ENCODE results near the gene PXDN. TPM values are rescaled to one million over a fixed set of nuclear protein-coding genes. Genes with fewer than 3 reads are reported as not detected.
A peak's percentile ranks its signal among the peaks of the same experiment; 100 is the strongest.

Gene PXDN
- total RNA-seq, 1 donor from 2014 or later: 27.5 TPM

DNA sequence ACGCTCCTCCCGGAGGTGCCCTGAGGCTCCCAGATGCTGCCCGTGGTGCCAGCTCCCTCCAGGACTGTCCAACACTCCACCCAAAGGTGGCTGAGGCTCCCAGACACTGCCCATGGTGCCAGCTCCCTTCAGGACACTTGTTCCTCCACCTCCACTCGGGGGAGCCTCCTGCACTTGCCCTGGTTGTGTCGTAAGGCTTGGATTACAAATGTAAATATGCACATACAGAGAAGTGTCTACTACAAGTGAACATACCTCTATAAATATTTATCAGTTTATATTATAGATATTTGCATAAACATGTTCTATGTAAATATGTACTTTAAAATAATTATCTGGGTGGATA is 143.3 kb downstream of the PXDN start:
- DNase-seq (ENCODE audit: low spot score): no peak
- intact Hi-C loops (cut with DNase I): no loop called here

DNA sequence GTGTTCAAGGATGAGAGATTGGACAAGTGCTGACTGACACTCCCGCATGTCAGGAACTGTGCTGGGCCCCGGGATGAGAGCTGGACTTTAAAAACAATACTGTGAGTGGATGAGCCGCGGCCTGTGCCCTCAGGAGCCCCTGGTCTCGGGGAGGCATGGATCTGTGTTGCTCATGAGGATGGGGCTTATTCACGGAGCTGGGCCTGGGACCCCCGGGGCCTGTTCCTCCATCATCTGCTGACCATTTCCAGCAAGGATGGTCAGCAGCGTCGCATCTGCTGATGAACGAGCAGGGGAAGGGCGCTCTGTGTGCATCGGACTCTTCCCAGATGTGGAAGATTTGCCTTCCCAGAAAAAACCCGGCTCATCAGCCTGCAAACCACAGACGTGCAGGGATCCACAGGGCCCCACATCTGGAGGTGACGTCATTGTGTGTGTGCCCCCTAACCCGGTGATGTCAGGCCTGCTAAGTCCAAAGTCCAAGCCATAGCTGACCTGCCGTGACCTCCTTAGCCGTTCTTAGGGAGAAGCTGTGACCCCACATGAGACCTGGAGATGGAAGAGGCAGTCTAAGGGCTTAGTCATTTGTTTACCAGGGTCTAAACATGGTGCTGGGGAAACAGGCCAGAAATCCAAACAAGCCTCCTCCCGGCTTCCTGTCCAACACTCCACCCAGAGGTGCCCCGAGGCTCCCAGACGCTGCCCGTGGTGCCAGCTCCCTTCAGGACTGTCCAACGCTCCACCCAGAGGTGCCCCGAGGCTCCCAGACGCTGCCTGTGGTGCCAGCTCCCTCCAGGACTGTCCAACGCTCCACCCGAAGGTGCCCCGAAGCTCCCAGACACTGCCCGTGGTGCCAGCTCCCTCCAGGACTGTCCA is 143.9 kb downstream of the PXDN start:
- peak; percentile 70 for DNase-seq (ENCODE audit: low spot score)
- intact Hi-C loops (cut with DNase I): no loop called here

DNA sequence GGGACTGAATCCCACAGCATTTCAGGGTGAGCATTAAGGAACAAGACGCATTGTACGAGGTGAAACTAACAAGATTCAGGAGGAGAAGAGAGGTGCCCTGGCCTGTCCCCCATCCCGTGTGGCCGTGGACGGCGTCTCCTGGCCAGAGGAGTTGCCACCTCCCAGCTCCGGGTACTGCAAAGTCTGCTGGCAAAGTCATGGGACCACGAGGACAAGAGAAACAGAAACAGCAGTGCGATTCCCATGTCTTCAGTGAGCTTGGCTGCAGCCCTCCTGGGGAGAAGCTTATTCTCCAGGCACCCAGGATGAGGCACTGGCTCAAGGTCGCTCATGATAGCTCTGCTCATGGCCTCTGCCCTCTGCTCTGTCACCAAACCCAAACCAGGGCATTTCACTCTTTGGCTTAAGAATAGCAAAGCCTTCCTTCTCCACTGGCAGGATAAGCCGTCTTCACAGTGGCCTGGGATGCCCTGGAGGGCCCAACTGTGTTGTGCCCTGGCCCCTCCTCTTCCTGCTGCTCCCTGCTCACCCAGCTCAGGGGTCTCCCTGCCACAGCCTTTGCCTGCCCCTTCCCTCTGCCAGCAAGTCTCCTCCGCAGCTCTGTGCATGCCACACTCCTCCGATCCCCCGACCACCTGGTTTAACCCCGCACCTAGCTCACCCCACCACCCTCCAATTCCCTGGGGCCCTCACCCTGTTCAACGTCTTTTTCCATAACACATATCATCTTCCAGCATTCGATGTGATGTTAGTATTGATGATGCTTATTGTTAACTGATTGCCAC is 144.8 kb downstream of the PXDN start:
- DNase-seq (ENCODE audit: low spot score): peak; percentile 66
- intact Hi-C loops (cut with DNase I): no loop called here

DNA sequence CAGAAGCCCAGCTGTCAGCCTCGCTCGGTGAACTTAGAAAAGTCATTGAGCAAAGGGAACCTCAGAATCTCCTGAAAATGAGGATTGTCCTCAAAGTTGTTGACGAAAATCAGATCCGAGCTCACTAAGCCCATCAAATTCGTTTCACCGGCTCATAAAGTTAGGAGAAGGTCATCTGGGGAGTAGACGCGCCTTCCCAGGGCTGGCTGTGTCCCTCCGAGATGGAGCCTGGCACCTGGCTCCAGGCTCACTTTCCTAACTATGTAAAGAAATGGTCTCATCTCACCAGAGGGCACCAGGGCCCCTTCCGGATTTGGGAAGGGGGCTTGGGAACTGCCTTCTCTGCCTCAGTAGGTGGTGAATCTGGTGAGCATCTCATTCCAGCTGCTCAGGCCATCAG is 145.5 kb downstream of the PXDN start:
- intact Hi-C loops (cut with DNase I): no loop called here
- peak; percentile 41 for DNase-seq (ENCODE audit: low spot score)

DNA sequence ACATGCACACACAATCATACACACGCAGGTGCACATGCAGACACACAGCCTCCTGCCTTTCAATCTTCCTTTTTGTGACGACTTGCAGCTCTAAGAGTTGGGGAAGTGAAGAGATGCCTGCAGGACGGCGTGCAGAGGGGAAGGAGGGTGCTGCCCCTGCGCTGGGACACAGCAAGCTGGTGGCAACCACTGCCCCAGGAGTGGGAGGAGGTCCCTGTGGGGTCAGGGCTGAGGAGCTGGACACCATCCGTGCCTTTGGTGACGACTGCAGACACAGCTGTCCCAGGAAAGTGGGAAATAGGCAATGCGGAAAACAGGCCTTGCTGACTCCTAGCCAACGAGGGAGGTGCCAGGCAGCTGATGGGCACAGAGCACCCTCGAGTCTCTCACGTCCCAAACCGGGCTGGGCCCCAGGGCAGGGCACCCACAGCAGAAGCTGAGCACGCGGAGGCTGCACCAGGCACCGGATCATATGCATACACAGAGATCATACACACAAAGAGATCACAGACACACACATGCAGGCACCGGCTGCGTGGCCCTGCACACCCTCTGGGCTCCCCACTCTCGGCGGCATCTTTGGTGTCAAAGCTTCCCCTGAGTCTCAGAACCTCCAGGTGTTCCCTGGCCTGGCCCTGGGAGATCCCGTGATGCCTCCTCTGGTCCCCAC is 146.1 kb downstream of the PXDN start:
- intact Hi-C loops (cut with DNase I): no loop called here
- peak; percentile 68 for DNase-seq (ENCODE audit: low spot score)

DNA sequence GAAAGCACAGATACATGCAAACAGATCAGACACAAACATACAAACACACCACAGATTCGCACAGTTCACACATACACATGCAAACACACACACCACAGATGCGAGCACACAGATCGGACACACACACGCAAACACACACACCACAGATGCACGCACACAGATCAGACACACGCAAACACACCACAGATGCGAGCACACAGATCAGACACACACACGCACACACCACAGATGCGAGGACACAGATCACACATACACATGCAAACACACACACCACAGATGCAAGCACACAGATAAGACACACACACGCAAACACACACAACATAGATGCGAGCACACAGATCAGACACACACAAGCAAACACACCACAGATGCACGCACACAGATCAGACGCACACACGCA is 149.0 kb downstream of the PXDN start:
- DNase-seq (ENCODE audit: low spot score): peak; percentile 14
- intact Hi-C loops (cut with DNase I): no loop called here

DNA sequence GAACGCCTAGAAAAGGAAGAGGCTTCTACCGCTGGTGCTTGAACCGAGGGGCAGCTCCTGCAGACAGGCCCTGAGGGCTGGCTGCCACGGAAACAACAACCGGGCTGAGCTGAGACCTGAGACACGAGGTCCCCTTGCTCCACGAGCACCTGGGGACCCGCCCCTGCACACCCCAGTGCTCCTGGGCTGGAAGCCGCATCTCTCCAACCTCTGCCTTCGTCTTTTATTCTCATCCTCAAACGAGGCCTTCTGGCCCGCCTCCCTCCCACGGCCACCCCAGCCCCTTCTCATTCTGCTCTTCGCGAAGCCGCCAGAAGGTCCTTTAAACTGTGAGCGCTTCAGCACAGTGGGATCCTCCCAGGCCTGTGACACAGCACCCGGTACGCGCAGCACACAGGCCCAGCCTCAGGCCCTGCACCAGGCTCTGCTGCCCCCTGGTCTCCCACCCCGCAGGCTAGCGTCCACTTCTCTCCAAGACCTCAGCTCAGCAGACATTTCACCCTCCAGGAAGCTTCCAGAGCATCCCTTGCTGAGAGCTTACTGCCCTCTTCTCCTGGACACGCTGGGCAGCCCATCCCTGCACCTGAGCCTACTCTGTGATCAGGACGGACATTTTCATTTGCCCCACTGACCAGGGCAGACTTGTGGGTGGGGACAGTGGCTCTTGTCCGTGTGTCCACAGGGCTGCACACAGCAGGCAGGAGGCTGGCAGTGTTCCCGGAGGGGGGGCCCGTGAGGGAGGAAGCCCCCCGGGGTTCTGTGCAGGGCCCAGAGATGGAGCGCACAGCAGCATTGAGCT is 149.7 kb downstream of the PXDN start:
- peak; percentile 65 for DNase-seq (ENCODE audit: low spot score)
- intact Hi-C loops (cut with DNase I): loop anchor here (5.0 kb wide), 2 partner anchors 58 to 223 kb away; no protein-coding TSS in a partner anchor

DNA sequence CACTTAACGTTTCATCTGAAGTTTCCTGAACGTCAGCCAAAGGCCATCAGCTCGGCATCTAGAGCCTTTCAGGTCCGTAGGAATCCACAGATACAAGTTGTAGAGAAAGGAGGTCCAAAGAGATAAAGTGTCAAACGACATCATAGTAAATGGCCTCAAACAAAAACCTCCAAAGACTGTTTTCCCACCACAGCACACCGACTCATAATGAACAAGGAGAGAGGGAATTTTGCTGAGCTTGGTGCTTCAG is 150.3 kb downstream of the PXDN start:
- intact Hi-C loops (cut with DNase I): loop anchor here (5.0 kb wide), 2 partner anchors 58 to 223 kb away; no protein-coding TSS in a partner anchor
- DNase-seq (ENCODE audit: low spot score): no peak

DNA sequence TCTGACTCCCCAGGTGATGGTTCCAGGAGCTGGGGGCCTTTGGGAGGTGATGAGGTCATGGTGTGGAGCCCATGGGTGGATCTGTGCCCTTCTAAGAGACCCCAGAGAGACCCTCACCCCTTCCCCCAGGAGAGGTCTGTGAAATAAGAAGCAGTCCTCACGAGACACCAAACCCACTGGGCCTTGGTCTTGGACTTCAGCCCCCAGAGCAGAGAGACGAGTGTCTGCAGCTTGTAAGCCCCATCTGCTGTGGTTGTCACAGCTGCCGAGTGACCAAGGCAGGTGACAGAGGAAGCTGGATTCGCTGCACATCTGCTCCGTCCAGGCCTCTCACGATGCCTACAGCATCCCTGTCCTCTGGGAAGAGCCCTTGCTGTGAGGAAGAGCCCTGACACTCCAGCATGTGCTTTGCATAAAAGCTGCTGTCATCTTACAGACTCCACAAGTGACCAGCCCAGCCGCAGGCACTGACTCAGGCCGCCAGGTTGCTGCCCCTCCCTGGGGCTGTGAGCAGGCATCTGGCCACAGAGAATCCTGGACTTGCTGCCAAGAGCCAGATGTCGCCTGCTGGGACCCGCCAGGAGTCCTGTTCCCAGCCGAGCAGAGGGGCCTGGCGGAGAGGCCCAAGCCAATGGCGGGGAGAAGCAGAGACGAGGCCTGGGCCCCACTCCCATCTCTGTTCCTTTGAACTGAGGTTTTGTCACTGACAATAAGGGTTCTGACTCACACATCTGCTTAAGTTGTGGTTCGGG is 150.8 kb downstream of the PXDN start:
- intact Hi-C loops (cut with DNase I): loop anchor here (2.0 to 5.0 kb wide), 3 partner anchors 59 to 224 kb away; no protein-coding TSS in a partner anchor
- peak; percentile 76 for DNase-seq (ENCODE audit: low spot score)

DNA sequence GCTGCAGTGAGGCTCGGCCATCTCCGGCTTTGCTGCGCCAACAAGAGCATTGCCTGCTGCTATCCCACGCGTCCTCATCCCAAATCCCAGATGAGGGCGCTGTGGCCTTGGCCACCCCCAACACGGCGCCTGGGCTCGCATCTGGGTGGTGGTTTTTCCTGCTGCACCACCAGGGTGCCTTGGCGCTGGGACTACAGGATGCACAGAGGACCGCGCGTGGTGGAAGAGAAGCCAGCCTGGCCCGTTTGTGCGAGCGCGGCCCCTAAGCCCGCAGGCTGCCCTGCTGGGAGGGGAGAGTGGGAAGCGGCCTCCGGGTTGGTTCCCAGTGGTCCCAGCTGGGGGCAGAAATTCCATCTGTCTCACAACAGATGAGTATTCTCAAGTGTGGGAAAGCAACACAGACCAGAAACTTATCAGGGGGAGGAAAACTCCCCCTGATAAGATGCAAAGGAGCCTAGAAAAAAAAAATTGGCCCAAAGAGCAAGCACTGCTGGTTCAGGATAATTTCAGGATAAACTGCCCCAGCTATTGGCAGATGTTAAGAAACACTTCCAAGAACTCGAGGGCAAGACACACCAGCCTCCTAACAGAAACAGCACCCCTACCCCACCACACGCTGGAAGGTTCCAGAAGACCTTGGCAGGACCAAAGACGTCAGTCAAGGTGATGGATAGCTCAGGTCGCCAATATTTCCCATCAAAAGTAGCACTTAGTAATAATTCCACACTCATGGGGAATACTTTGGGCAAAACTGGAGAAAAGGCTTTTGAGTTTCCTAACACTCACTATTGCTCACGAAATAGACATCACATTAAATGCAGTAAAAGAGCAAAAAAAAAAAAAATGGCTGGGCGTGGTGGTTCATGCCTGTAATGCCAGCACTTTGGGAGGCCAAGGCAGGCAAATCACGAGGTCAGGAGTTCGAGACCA is 152.1 kb downstream of the PXDN start:
- intact Hi-C loops (cut with DNase I): loop anchor here (2.0 to 5.0 kb wide), 3 partner anchors 60 to 225 kb away; no protein-coding TSS in a partner anchor
- peak; percentile 39 for DNase-seq (ENCODE audit: low spot score)

DNA sequence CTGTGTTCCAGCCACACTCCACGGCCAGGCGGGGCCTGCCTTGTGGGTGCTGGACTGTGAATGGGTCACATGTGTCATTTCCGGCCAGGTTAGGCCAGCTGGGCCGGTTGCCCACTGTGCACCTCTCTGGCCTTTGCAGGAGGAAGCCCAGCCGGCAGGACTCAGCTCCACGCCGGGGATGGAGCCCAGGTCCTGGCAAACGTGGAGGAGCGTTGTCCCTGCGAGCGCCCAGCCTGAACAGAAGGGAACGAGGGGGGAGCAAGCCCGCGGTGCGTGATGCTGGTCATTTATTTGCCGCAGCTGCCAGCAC is 152.9 kb downstream of the PXDN start:
- DNase-seq (ENCODE audit: low spot score): no peak

DNA sequence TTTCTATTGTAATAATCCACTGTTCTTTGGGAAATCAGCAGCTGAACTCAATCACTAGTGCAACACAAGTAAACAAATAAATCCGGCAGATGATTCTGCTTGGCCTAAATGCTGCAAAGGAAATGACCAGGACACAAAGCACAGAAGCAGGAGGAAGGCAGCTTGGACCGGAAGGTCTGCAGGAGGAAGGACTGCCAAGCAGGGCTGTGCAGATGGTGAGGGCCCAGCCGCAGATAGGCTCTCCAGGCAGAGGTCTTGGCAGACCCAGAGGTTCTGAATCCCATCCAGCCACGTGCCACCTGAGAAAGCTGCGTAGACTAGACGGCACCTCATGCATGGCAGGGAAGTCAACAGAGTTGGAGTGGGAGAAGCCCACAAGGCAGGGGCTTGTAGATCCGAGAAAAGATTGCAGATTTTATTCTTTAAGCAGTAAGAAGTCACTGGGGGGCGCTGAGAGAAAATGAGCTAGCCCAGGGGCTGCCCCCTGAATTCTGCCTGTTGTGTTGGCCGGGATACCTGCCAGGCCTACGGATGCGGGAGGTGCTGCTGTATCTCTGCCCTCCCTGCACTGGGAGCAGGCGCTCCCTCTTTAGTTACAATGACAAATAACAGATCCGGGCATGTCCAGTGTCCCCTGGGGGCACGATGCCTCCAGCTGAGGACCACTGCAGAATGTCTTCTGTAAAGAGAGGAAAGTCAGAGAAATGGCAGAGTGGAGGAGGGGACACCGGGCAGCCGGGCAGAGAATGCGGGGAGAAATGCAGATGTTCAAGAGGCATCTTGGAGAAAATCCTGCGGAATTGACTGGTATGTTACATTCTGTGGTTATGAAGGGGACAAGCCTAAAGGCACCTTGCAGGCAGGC is 153.5 kb downstream of the PXDN start:
- DNase-seq (ENCODE audit: low spot score): no peak
- intact Hi-C loops (cut with DNase I): loop anchor here (5.0 kb wide), 2 partner anchors 61 to 226 kb away; no protein-coding TSS in a partner anchor

More for the DNA sequence above, 152.9 kb downstream of the PXDN start:
- intact Hi-C loops (cut with DNase I): loop anchor here (5.0 kb wide), 2 partner anchors 61 to 226 kb away; no protein-coding TSS in a partner anchor

DNA sequence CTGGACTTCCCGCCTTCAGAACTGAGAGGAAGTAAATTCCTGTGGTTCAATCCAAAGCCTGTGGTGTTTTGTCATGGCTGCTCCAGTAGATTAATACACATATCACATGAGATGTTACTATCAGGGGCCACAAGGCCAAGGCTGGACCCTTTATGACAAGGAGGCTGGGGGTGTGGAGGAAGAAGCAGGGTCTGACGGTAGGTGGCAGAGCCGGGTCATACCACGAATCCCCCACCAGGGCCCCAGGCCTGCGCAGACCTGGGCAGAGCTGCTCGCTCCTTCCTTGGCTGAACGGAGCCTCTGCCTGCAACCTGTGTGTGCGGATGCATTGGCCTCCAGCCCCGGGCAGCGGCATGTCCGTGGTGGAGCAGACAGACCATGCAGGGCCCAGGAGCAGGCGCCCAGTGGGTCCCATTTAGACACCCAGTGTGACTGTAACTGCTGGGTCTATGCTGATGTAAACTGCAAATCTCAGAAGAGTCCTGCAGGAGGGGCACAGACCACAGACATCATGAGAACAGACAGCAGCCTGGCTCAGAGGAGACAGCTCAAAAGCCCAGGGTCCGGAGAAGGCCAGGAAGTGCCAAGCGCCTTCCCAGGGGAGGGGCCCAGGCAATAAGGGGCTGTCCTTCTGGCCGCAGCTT is 155.2 kb downstream of the PXDN start:
- no peak for DNase-seq (ENCODE audit: low spot score)
- intact Hi-C loops (cut with DNase I): no loop called here

DNA sequence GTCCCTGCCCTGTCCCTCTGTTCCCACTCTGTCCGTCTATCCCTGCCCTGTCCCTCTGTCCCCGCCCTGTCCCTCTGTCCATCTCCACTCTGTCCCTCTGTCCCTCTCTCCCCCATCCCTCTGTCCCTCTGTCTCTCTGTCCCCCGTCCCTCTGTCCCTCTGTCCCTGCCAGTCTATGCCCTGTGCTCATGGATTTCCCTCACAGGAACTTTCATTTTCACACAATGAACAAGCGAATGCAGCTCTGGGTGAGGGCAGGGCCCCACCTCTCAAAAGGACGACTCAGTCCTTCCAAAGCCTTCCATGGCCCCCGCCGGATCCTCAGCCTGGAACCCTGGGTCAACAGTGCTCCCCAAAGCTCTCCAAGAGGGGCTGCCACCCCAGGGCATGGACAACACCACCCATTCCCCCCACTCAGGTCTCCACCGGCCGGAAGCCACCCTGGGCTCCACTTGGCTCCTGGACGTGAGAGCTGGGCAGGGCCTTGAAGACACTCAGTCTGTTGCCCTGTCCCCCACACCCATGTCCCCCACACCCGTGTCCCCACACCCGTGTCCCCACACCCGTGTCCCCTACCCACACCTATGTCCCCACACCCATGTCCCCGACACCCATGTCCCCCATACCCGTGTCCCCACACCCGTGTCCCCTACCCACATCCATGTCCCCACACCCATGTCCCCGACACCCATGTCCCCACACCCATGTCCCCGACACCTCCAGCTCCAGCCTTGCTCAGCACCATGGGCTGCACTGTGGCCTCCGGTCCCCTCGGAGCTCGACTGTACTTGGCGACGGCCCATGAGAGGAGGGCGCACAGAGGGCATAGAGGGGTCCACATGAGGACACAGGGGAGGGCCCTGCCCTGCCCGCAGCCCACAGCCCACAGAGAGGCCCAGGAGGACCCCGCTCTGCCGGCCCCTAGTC is 156.0 kb downstream of the PXDN start:
- intact Hi-C loops (cut with DNase I): no loop called here
- no peak for DNase-seq (ENCODE audit: low spot score)
